Neural progenitor cell (in vitro differentiated cells): ENCODE data around the gene EVI5L. TPM values are rescaled to one million over a fixed set of nuclear protein-coding genes. Genes with fewer than 3 reads are reported as not detected.
A peak's percentile ranks its signal among the peaks of the same experiment; 100 is the strongest.

Experiments used
- DNase-seq: peaks from one replicate; pipeline ENCODE4 v3.0.0-alpha.2; 2016; ENCODE audit warnings: low spot score
- H2AFZ ChIP-seq: fragments of 200-600 bp; sonication (generic); replicated peaks from 2 replicates; pipeline ENCODE4 v1.6.1; 2016; ENCODE audit warnings: antibody characterized with exemption
- H3F3A ChIP-seq: fragments of 200-600 bp; sonication (generic); 2 replicates; pipeline ENCODE4 v1.6.1; 2016; ENCODE audit warnings: antibody characterized with exemption, low read depth
- H3K27ac ChIP-seq: fragments of 200-600 bp; sonication (generic); 2 replicates; pipeline ENCODE4 v1.5.1; 2016; ENCODE audit warnings: mild to moderate bottlenecking
- H3K27me3 ChIP-seq: fragments of 200-600 bp; sonication (generic); 2 replicates; pipeline ENCODE4 v1.6.1; 2016; ENCODE audit warnings: mild to moderate bottlenecking, moderate library complexity
- H3K36me3 ChIP-seq: fragments of 200-600 bp; sonication (generic); 2 replicates; pipeline ENCODE4 v1.5.1; 2016
- H3K4me1 ChIP-seq: fragments of 200-600 bp; sonication (generic); 2 replicates; pipeline ENCODE4 v1.6.1; 2016; ENCODE audit warnings: mixed run types
- H3K4me2 ChIP-seq: fragments of 200-600 bp; sonication (generic); 2 replicates; pipeline ENCODE4 v1.6.1; 2016
- H3K4me3 ChIP-seq: fragments of 200-600 bp; sonication (generic); 2 replicates; pipeline ENCODE4 v1.5.1; 2016
- H3K79me2 ChIP-seq: fragments of 200-600 bp; sonication (generic); 2 replicates; pipeline ENCODE4 v1.6.1; 2016; ENCODE audit warnings: low read depth
- H3K9ac ChIP-seq: fragments of 200-600 bp; sonication (generic); 2 replicates; pipeline ENCODE4 v1.6.1; 2016
- H3K9me3 ChIP-seq: fragments of 200-600 bp; sonication (generic); 2 replicates; pipeline ENCODE4 v1.5.1; 2016; ENCODE audit warnings: low read depth
- H4K20me1 ChIP-seq: fragments of 200-600 bp; sonication (generic); 2 replicates; pipeline ENCODE4 v1.6.1; 2016; ENCODE audit warnings: low read depth
- H3K27ac Mint-ChIP-seq: 3 replicates; pipeline ENCODE4 v1.8.0; 2021; ENCODE audit warnings: mixed read lengths
- H3K27me3 Mint-ChIP-seq: 2 replicates; pipeline ENCODE4 v1.8.0; 2022; ENCODE audit warnings: low read depth, mild to moderate bottlenecking, inconsistent platforms, moderate library complexity, mixed read lengths; ENCODE audit not compliant: insufficient read depth
- H3K36me3 Mint-ChIP-seq: 3 replicates; pipeline ENCODE4 v1.8.0; 2021; ENCODE audit warnings: mixed read lengths
- H3K4me1 Mint-ChIP-seq: 3 replicates; pipeline ENCODE4 v1.8.0; 2021; ENCODE audit warnings: mixed read lengths
- H3K4me3 Mint-ChIP-seq: 3 replicates; pipeline ENCODE4 v1.8.0; 2021; ENCODE audit warnings: mild to moderate bottlenecking, moderate library complexity, mixed read lengths
- H3K9me3 Mint-ChIP-seq: 3 replicates; pipeline ENCODE4 v1.8.0; 2020; ENCODE audit warnings: mixed read lengths
- EZH2 ChIP-seq: fragments of 200-600 bp; sonication (generic); IDR thresholded peaks from 2 replicates; pipeline ENCODE4 v1.6.1; 2017; ENCODE audit warnings: antibody characterized with exemption, mild to moderate bottlenecking, moderate library complexity
- EZH2phosphoT487 ChIP-seq: fragments of 200-600 bp; sonication (generic); IDR thresholded peaks from 2 replicates; pipeline ENCODE4 v1.6.1; 2017; ENCODE audit warnings: antibody characterized with exemption
- total RNA-seq: library from RNA; depleted of rRNA; stranded (reverse); fragments of >200 nt; gene quantifications from 2 replicates; pipeline ENCODE4 v1.2.3, GENCODE V29; 2015; ENCODE audit warnings: low replicate concordance
- TF ChIP-seq, protein P1 (sequence below): fragments of 200-600 bp; sonication (generic); IDR thresholded peaks from 2 replicates; pipeline ENCODE4 v1.5.1; 2017; ENCODE audit warnings: antibody characterized with exemption, mild to moderate bottlenecking

The EVI5L gene
- total RNA-seq, 1 donor from 2014 or later, result 4.1 TPM

- Mint-ChIP-seq H3K36me3 (no peaks in the 10 kb centered on the region), H3K4me1 (peaks cover 10% of the 10 kb centered on the region), H3K9me3 (no peaks in the 10 kb centered on the region), H3K27me3 (peaks cover 11% of the 10 kb centered on the region), H3K27ac (no peak overlapping the region), H3K4me3 (no peak overlapping the region)
- H2AFZ ChIP-seq, result no peak overlapping the region
- H3K4me1 ChIP-seq, result no peaks in the 10 kb centered on the region
- TF ChIP-seq EZH2 (no peak), EZH2phosphoT487 (no peak)
- no peak overlapping the region for H3K4me2 ChIP-seq
- no peaks in the 10 kb centered on the region for H3K36me3 ChIP-seq
- no peaks in the 10 kb centered on the region for H3K9me3 ChIP-seq
- H3K79me2 ChIP-seq, result no peaks in the 10 kb centered on the region
- peaks cover 14% of the 10 kb centered on the region for H4K20me1 ChIP-seq
- no peak overlapping the region for H3K27ac ChIP-seq
- H3F3A ChIP-seq, result no peaks in the 10 kb centered on the region
- H3K4me3 ChIP-seq, result no peak overlapping the region
- H3K27me3 ChIP-seq, result peaks cover 34% of the 10 kb centered on the region
- H3K9ac ChIP-seq, result no peak overlapping the region
- no peak for DNase-seq
These were observed 21.8 kb downstream of the EVI5L start for GRCh38 chr19:7851623-7852500.

- H3K27ac ChIP-seq, result no peak overlapping the region
- peaks cover 45% of the 10 kb centered on the region for H3K27me3 ChIP-seq
- H3F3A ChIP-seq, result peaks cover 3% of the 10 kb centered on the region
- H3K4me2 ChIP-seq, result peak overlapping the region; percentile 53
- H3K36me3 ChIP-seq, result no peaks in the 10 kb centered on the region
- no peak overlapping the region for H2AFZ ChIP-seq
- H3K4me3 ChIP-seq, result no peak overlapping the region
- H3K9me3 ChIP-seq, result no peaks in the 10 kb centered on the region
- DNase-seq, result peak; percentile 91
- peaks cover 14% of the 10 kb centered on the region for H4K20me1 ChIP-seq
- no peaks in the 10 kb centered on the region for H3K79me2 ChIP-seq
- H3K4me1 Mint-ChIP-seq, result peaks cover 10% of the 10 kb centered on the region
- H3K27me3 Mint-ChIP-seq, result peaks cover 13% of the 10 kb centered on the region
- H3K27ac Mint-ChIP-seq, result no peak overlapping the region
- no peak overlapping the region for H3K9ac ChIP-seq
- no peak for TF ChIP-seq EZH2
- TF ChIP-seq, protein P1, sequence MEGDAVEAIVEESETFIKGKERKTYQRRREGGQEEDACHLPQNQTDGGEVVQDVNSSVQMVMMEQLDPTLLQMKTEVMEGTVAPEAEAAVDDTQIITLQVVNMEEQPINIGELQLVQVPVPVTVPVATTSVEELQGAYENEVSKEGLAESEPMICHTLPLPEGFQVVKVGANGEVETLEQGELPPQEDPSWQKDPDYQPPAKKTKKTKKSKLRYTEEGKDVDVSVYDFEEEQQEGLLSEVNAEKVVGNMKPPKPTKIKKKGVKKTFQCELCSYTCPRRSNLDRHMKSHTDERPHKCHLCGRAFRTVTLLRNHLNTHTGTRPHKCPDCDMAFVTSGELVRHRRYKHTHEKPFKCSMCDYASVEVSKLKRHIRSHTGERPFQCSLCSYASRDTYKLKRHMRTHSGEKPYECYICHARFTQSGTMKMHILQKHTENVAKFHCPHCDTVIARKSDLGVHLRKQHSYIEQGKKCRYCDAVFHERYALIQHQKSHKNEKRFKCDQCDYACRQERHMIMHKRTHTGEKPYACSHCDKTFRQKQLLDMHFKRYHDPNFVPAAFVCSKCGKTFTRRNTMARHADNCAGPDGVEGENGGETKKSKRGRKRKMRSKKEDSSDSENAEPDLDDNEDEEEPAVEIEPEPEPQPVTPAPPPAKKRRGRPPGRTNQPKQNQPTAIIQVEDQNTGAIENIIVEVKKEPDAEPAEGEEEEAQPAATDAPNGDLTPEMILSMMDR, result peak; percentile 87
- no peaks in the 10 kb centered on the region for H3K9me3 Mint-ChIP-seq
- H3K4me1 ChIP-seq, result no peaks in the 10 kb centered on the region
- no peak overlapping the region for H3K4me3 Mint-ChIP-seq
- H3K36me3 Mint-ChIP-seq, result no peaks in the 10 kb centered on the region
These were observed 23.1 kb downstream of the EVI5L start for GRCh38 chr19:7852851-7853769.

- H3K4me2 ChIP-seq, result peak overlapping the region; percentile 53
- peaks cover 14% of the 10 kb centered on the region for H4K20me1 ChIP-seq
- no peak overlapping the region for H3K27ac ChIP-seq
- no peaks in the 10 kb centered on the region for H3K79me2 ChIP-seq
- no peak for TF ChIP-seq EZH2
- DNase-seq, result no peak
- Mint-ChIP-seq H3K9me3 (no peaks in the 10 kb centered on the region), H3K36me3 (no peaks in the 10 kb centered on the region), H3K27me3 (peaks cover 13% of the 10 kb centered on the region), H3K4me1 (peaks cover 13% of the 10 kb centered on the region), H3K4me3 (no peak overlapping the region), H3K27ac (no peak overlapping the region)
- no peak overlapping the region for H2AFZ ChIP-seq
- peaks cover 8% of the 10 kb centered on the region for H3F3A ChIP-seq
- H3K27me3 ChIP-seq, result peaks cover 45% of the 10 kb centered on the region
- no peaks in the 10 kb centered on the region for H3K9me3 ChIP-seq
- H3K4me1 ChIP-seq, result peaks cover 6% of the 10 kb centered on the region
- H3K4me3 ChIP-seq, result no peak overlapping the region
- no peaks in the 10 kb centered on the region for H3K36me3 ChIP-seq
- H3K9ac ChIP-seq, result no peak overlapping the region
These were observed 23.7 kb downstream of the EVI5L start for GRCh38 chr19:7853770-7854128.

GRCh38 chr19:7855426-7856108 lies 25.5 kb downstream of the EVI5L start:
- TF ChIP-seq, protein P1, result no peak
- TF ChIP-seq EZH2phosphoT487, result no peak
- no peak for TF ChIP-seq EZH2
- peaks cover 13% of the 10 kb centered on the region for H3K4me1 Mint-ChIP-seq
- DNase-seq, result no peak
- H3K4me3 ChIP-seq, result no peak overlapping the region
- H3K27ac Mint-ChIP-seq, result no peak overlapping the region
- no peak overlapping the region for H3K9ac ChIP-seq
- H3K79me2 ChIP-seq, result no peaks in the 10 kb centered on the region
- peaks cover 59% of the 10 kb centered on the region for H3K27me3 ChIP-seq
- H3K4me2 ChIP-seq, result no peak overlapping the region
- H3K9me3 ChIP-seq, result no peaks in the 10 kb centered on the region
- H3K4me3 Mint-ChIP-seq, result no peak overlapping the region
- peaks cover 9% of the 10 kb centered on the region for H3F3A ChIP-seq
- H3K36me3 ChIP-seq, result no peaks in the 10 kb centered on the region
- H2AFZ ChIP-seq, result no peak overlapping the region
- peaks cover 15% of the 10 kb centered on the region for H3K27me3 Mint-ChIP-seq
- H3K4me1 ChIP-seq, result peaks cover 6% of the 10 kb centered on the region
- peaks cover 18% of the 10 kb centered on the region for H4K20me1 ChIP-seq
- H3K27ac ChIP-seq, result no peak overlapping the region
- H3K9me3 Mint-ChIP-seq, result no peaks in the 10 kb centered on the region
- H3K36me3 Mint-ChIP-seq, result no peaks in the 10 kb centered on the region
